HT1080 (cell line): ENCODE data around the gene TAP2. TPM values are rescaled to one million over a fixed set of nuclear protein-coding genes. Genes with fewer than 3 reads are reported as not detected.

Experiments used
- DNase-seq: peaks from one replicate; pipeline ENCODE4 v3.0.0-alpha.2; 2015; ENCODE audit warnings: low read depth
- total RNA-seq: library from RNA; depleted of rRNA; stranded (reverse); fragments of >200 nt; shearing (Covaris generic); gene quantifications from 2 replicates; pipeline ENCODE4 v1.2.3, GENCODE V29; 2014; rRNA removed

Gene TAP2
- total RNA-seq, 1 experiment from 2014 or later = 89.3 TPM

DNA sequence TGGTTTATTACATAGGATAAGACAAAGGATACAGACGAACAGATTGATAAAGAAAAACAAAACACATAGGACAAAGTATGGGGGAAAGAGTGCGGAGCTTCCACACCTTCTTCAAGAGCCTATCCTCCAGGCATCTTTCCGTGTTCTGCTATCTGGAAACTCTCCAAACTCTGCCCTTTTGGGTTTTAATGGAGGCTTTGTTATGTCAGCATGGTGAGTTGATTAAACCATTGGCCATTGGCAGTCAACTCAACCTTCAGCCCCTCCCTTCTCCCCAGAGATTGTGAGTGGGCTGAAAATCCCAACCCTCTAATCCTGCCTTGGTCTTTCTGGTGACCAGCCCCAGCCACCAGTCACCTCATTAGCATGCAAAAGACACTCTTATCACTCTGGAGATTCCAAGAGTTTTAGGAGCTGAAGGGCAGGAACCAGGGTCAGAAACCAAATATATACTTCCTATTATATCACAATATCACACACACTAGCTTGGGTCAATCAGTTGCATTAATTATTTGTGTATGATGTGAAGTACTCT lies 45.6 kb downstream of the TAP2 start:
- no peak for DNase-seq

DNA sequence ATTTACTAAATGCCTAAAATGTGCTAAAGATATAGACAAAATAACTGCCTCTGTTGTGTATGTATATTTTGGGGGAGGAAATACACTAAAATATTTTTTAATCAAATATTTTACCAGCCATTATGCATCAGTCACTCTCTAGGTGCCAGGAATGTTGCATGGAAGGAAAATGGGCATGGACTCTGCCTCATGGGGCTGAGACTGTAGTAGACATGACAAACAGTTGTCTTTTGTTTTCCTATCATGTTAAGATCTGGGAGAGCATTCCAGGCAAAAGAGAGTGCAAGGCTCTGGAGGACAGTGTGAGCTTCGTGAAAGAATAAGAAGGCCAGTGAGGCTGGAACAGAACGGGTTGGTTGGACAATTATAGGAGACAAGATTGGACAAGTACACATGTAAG lies 48.2 kb downstream of the TAP2 start:
- peak; percentile 42 for DNase-seq

Other genes with a start within 250 kb of the TAP2 start
- gene HLA-DRB1, start 248.9 kb downstream of the TAP2 start, total RNA-seq = not detected in 2 replicates
- not detected in 2 replicates for gene HLA-DQA1, start 201.3 kb downstream of the TAP2 start, total RNA-seq
- gene HLA-DQB1, start 172.1 kb downstream of the TAP2 start, total RNA-seq = not detected in 2 replicates
- not detected in 2 replicates for gene HLA-DQA2, start 97.3 kb downstream of the TAP2 start, total RNA-seq
- gene HLA-DQB2, start 75.2 kb downstream of the TAP2 start, total RNA-seq = not detected in 2 replicates
- gene HLA-DOB, start 21.7 kb downstream of the TAP2 start, total RNA-seq = 0.10 and 0.13 TPM in 2 replicates
- 46.2 and 52.4 TPM in 2 replicates for gene PSMB8, start 5.3 kb upstream of the TAP2 start, total RNA-seq
- 28.1 and 32.0 TPM in 2 replicates for gene TAP1, start 15.0 kb upstream of the TAP2 start, total RNA-seq
- 16.5 and 32.5 TPM in 2 replicates for gene PSMB9, start 15.5 kb upstream of the TAP2 start, total RNA-seq
- 0.07 and 0.16 TPM in 2 replicates for gene HLA-DMB, start 102.3 kb upstream of the TAP2 start, total RNA-seq
- gene HLA-DMA, start 114.4 kb upstream of the TAP2 start, total RNA-seq = 3.4 and 3.9 TPM in 2 replicates
- 119 and 125 TPM in 2 replicates for gene BRD2, start 129.9 kb upstream of the TAP2 start, total RNA-seq
- gene HLA-DOA, start 170.9 kb upstream of the TAP2 start, total RNA-seq = not detected in 2 replicates
- 2.2 and 8.9 TPM in 2 replicates for gene HLA-DPA1, start 234.9 kb upstream of the TAP2 start, total RNA-seq
- 12.7 and 33.5 TPM in 2 replicates for gene HLA-DPB1, start 237.3 kb upstream of the TAP2 start, total RNA-seq